Fibroblast of skin of back (primary cell): ENCODE data around the gene C2CD2.

Experiments
- DNase-seq: peaks from one replicate; pipeline ENCODE4 v3.0.0-alpha.2; 2013

The C2CD2 gene

GRCh38 chr21:41836166-41837015 lies 117.4 kb downstream of the C2CD2 start:
- DNase-seq = no peak

GRCh38 chr21:41835711-41836154 lies 118.1 kb downstream of the C2CD2 start:
- no peak for DNase-seq
